Measurements from ENCODE around the gene SMARCAL1.

GRCh38 chr2:216519154-216519762, 107.0 kb downstream of the SMARCAL1 start:
- TF ChIP-seq CTCF (IDR thresholded peaks at IDR 0.05) = peak; percentile 51 to 89 (median 83)
- TF ChIP-seq POLR2A (IDR thresholded peaks at IDR 0.05) = no peak
- peak; percentile 54 for TF ChIP-seq POLR2AphosphoS5 (IDR thresholded peaks at IDR 0.05)
